Measurements from ENCODE around the gene NFIX. TPM values are rescaled to one million over a fixed set of nuclear protein-coding genes. Genes with fewer than 3 reads are reported as not detected.

NFIX gene
- total RNA-seq, 2 experiments from 2014 or later: 3.0 to 3.3 TPM

DNA sequence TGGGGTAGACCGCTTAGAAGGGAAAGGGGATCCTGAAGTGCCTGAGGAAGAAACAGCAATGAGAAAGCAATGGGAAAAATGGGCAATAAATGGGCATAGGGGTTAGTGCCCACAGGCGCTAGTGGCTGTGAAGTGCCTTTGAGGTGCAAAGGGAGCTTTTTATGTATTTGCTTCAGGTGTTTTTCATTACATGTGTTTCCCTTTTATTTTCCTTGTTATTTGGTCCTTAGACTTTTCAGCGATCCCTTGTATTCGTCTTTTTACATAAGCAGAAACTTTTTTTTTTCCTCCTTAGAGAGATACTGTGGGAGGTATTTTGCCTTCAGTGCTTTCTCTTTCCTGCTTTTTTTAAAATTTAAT lies 19.6 kb downstream of the NFIX start:
- ATAC-seq (ENCODE audit: poor library complexity) (no peak), DNase-seq (no peak)
- ChIA-PET CTCF (no interaction called here), POLR2A (no interaction called here)
- Histone ChIP-seq H3K4me3 (ENCODE audit: low read length) (no peak overlapping the region), H3K9me3 (ENCODE audit: control insufficient read depth in 1 of 2, insufficient read depth in 1 of 2, low read length in 2 of 2) (peaks cover 0 to 32% of the 10 kb centered on the region in 2 experiments), H3K27ac (ENCODE audit: low read depth in 1 of 2, low read length in 2 of 2) (no peak overlapping the region), H3K4me1 (ENCODE audit: insufficient read depth, low read length) (peaks cover 33% of the 10 kb centered on the region), H3K36me3 (ENCODE audit: insufficient read depth, low read length) (no peaks in the 10 kb centered on the region), H3K27me3 (ENCODE audit: control insufficient read depth in 1 of 2, insufficient read depth in 2 of 2, low read length in 2 of 2) (peaks cover 57 to 67% of the 10 kb centered on the region in 2 experiments)
- no peak overlapping the region for H3K27ac Mint-ChIP-seq
- intact Hi-C loops (cut with DNase I, micrococcal nuclease): no loop called here
- H3K27me3 Mint-ChIP-seq: peaks cover 84% of the 10 kb centered on the region
- peaks cover 19% of the 10 kb centered on the region for H3K4me1 Mint-ChIP-seq (ENCODE audit: low read depth)
- H3K4me3 Mint-ChIP-seq: no peak overlapping the region
- no peaks in the 10 kb centered on the region for H3K9me3 Mint-ChIP-seq
- no peaks in the 10 kb centered on the region for H3K36me3 Mint-ChIP-seq (ENCODE audit: low read depth)
- TF ChIP-seq, protein P1, sequence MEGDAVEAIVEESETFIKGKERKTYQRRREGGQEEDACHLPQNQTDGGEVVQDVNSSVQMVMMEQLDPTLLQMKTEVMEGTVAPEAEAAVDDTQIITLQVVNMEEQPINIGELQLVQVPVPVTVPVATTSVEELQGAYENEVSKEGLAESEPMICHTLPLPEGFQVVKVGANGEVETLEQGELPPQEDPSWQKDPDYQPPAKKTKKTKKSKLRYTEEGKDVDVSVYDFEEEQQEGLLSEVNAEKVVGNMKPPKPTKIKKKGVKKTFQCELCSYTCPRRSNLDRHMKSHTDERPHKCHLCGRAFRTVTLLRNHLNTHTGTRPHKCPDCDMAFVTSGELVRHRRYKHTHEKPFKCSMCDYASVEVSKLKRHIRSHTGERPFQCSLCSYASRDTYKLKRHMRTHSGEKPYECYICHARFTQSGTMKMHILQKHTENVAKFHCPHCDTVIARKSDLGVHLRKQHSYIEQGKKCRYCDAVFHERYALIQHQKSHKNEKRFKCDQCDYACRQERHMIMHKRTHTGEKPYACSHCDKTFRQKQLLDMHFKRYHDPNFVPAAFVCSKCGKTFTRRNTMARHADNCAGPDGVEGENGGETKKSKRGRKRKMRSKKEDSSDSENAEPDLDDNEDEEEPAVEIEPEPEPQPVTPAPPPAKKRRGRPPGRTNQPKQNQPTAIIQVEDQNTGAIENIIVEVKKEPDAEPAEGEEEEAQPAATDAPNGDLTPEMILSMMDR (IDR thresholded peaks at IDR 0.05): no peak

DNA sequence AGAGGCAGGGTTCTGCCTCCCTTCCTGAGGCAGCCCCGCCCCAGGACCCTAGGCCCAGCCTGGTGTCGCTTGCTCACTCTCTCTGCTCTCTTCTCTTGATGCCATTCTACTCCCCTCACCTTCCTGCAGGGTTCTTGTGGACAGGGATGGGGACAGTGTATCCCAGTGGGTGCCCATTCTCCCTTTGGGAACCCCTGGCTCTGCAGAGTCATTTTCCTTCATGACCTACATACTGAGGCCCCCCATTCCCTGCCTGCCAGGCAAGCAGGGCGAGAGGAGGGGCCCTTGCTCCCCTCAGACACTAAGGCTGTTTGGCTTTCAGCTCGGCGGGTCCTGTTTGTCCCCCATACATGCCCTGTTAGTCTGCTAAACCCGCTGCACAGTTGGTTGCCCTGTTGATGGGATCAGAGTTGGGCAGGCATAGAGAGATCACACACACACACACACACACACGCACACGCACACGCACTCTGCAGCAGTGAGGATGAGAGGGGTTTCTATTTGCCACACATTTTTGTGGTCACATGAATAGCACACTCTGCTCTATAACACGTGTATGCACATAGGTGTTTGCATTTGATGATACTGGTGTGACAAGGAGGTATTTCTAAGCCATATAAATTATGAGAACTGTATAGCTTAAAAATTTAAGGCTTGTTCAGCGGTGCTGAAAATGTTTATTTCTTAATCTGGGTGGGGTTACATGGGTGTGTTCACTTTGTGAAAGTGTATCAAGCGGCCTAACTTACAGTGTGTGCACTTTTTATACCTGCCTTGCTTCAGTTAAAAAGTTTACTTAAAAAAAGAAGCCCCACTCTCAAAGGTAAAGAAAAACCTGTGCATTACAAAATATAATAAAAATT lies 20.3 kb downstream of the NFIX start:
- H3K9me3 ChIP-seq (ENCODE audit: control insufficient read depth in 1 of 2, insufficient read depth in 1 of 2, low read length in 2 of 2): peaks cover 0 to 27% of the 10 kb centered on the region in 2 experiments
- H3K27ac Mint-ChIP-seq: no peak overlapping the region
- peak overlapping the region; percentile 56 for H3K4me3 Mint-ChIP-seq
- H3K4me1 Mint-ChIP-seq (ENCODE audit: low read depth): peaks cover 19% of the 10 kb centered on the region
- H3K4me3 ChIP-seq (ENCODE audit: low read length): no peak overlapping the region
- peaks cover 83% of the 10 kb centered on the region for H3K27me3 Mint-ChIP-seq
- TF ChIP-seq, protein P1 (IDR thresholded peaks at IDR 0.05): no peak
- no peaks in the 10 kb centered on the region for H3K36me3 ChIP-seq (ENCODE audit: insufficient read depth, low read length)
- intact Hi-C loops (cut with DNase I, micrococcal nuclease): no loop called here
- ChIA-PET POLR2A (no interaction called here), CTCF (no interaction called here)
- no peaks in the 10 kb centered on the region for H3K36me3 Mint-ChIP-seq (ENCODE audit: low read depth)
- peaks cover 33% of the 10 kb centered on the region for H3K4me1 ChIP-seq (ENCODE audit: insufficient read depth, low read length)
- ATAC-seq (ENCODE audit: poor library complexity) (no peak), DNase-seq (no peak)
- H3K27me3 ChIP-seq (ENCODE audit: control insufficient read depth in 1 of 2, insufficient read depth in 2 of 2, low read length in 2 of 2): peaks cover 50 to 61% of the 10 kb centered on the region in 2 experiments
- H3K27ac ChIP-seq (ENCODE audit: low read depth in 1 of 2, low read length in 2 of 2): no peak overlapping the region
- no peaks in the 10 kb centered on the region for H3K9me3 Mint-ChIP-seq

DNA sequence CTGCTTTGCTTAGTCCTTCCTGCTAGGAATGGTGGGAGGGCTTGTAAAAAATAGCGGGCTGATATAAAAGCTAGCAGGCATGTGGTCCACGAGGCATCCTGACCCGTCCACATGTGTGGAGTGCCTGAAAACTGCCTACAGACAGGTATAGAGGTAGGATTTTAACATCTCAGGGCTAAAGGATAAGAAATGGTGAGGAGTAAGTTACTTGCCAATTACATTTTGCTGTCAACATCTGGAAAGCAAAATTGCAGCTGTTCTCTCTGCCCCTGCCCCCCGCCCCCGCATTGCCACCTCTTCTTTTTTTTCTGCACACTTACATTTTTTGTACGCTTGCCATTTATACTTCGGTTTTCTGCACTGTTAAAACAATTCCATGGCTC lies 21.0 kb downstream of the NFIX start:
- peaks cover 44 to 55% of the 10 kb centered on the region in 2 experiments for H3K27me3 ChIP-seq (ENCODE audit: control insufficient read depth in 1 of 2, insufficient read depth in 2 of 2, low read length in 2 of 2)
- Mint-ChIP-seq H3K9me3 (no peaks in the 10 kb centered on the region), H3K36me3 (ENCODE audit: low read depth) (no peaks in the 10 kb centered on the region), H3K27ac (no peak overlapping the region), H3K27me3 (peaks cover 83% of the 10 kb centered on the region), H3K4me1 (ENCODE audit: low read depth) (peaks cover 19% of the 10 kb centered on the region), H3K4me3 (no peak overlapping the region)
- no peak for ATAC-seq (ENCODE audit: poor library complexity)
- no peaks in the 10 kb centered on the region for H3K36me3 ChIP-seq (ENCODE audit: insufficient read depth, low read length)
- TF ChIP-seq, protein P1 (IDR thresholded peaks at IDR 0.05): no peak
- H3K4me3 ChIP-seq (ENCODE audit: low read length): no peak overlapping the region
- H3K27ac ChIP-seq (ENCODE audit: low read depth in 1 of 2, low read length in 2 of 2): no peak overlapping the region
- ChIA-PET CTCF (no interaction called here), POLR2A (no interaction called here)
- peaks cover 33% of the 10 kb centered on the region for H3K4me1 ChIP-seq (ENCODE audit: insufficient read depth, low read length)
- H3K9me3 ChIP-seq (ENCODE audit: control insufficient read depth in 1 of 2, insufficient read depth in 1 of 2, low read length in 2 of 2): peaks cover 0 to 25% of the 10 kb centered on the region in 2 experiments
- DNase-seq: no peak
- intact Hi-C loops (cut with DNase I, micrococcal nuclease): no loop called here
